ENCODE data around the gene CYP39A1. TPM values are rescaled to one million over a fixed set of nuclear protein-coding genes. Genes with fewer than 3 reads are reported as not detected.

The CYP39A1 gene
- total RNA-seq, 4 donors from 2014 or later, result 1.6 to 10.2 (median 2.3) TPM; not detected in 1

- Histone ChIP-seq H3K4me1 (no peaks in the 10 kb centered on the region), H3K9me3 (no peaks in the 10 kb centered on the region), H3K36me3 (no peaks in the 10 kb centered on the region), H3K27me3 (no peaks in the 10 kb centered on the region), H3K27ac (no peak overlapping the region), H3K4me3 (no peak overlapping the region)
- intact Hi-C loops (cut with DNase I; ENCODE audit: low total_unique reads) (no loop called here), in situ Hi-C loops (cut with MboI; ENCODE audit: low pct_ligation_motif_present in 1 of 4, low pct_unique_long_range_greater_than_20kb in 1 of 4, low sequenced_read_pairs in 3 of 4) (no loop called here)
- TF ChIP-seq EP300 (IDR thresholded peaks at IDR 0.05; ENCODE audit: low read depth) (no peak), POLR2A (IDR thresholded peaks at IDR 0.05) (no peak), POLR2AphosphoS5 (IDR thresholded peaks at IDR 0.05) (no peak), CTCF (IDR thresholded peaks at IDR 0.05) (no peak)
- WGBS, 2 donors (ENCODE audit: low coverage in 1 of 2), result 48 to 78% methylated on average over 1 of the region's 1 CpG
- DNase-seq, result no peak
Observed at GRCh38 chr6:46555129-46555528, 97.5 kb downstream of the CYP39A1 start.

- no peak overlapping the region for H3K27ac ChIP-seq
- in situ Hi-C loops (cut with MboI; ENCODE audit: low pct_ligation_motif_present in 1 of 4, low pct_unique_long_range_greater_than_20kb in 1 of 4, low sequenced_read_pairs in 3 of 4), result no loop called here
- DNase-seq, result no peak
- H3K27me3 ChIP-seq, result no peaks in the 10 kb centered on the region
- no peak for TF ChIP-seq EP300 (IDR thresholded peaks at IDR 0.05; ENCODE audit: low read depth)
- no peak for TF ChIP-seq CTCF (IDR thresholded peaks at IDR 0.05)
- no peak for TF ChIP-seq POLR2A (IDR thresholded peaks at IDR 0.05)
- TF ChIP-seq POLR2AphosphoS5 (IDR thresholded peaks at IDR 0.05), result no peak
- no peaks in the 10 kb centered on the region for H3K36me3 ChIP-seq
- intact Hi-C loops (cut with DNase I; ENCODE audit: low total_unique reads), result no loop called here
- no peak overlapping the region for H3K4me3 ChIP-seq
- H3K9me3 ChIP-seq, result no peaks in the 10 kb centered on the region
- H3K4me1 ChIP-seq, result no peaks in the 10 kb centered on the region
Observed at GRCh38 chr6:46549155-46549554, 103.5 kb downstream of the CYP39A1 start.

DNA sequence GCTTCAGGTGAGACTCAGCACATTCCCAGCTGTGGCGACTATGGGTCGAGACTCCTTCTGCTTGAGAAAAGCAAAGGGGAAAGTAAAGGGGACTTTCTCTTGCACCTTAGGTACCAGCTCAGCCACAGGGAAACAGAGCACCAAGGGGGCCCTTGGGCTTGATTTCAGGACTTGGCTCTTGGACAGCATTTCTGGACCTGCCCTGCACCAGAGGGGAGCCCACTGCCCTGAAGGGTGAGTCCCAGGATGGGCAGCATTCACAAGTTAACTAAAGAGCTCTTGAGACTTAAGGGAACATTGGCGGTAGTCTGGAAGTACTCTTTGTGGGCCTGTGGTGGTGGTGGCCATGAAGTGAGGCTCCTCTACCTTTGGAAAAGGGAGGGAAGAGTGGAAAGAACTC, 111.1 kb downstream of the CYP39A1 start:
- H3K9me3 ChIP-seq, result no peaks in the 10 kb centered on the region
- in situ Hi-C loops (cut with MboI; ENCODE audit: low pct_ligation_motif_present in 1 of 4, low pct_unique_long_range_greater_than_20kb in 1 of 4, low sequenced_read_pairs in 3 of 4), result no loop called here
- WGBS, 2 donors (ENCODE audit: low coverage in 1 of 2), result 89% methylated on average over 3 of the region's 3 CpGs; no CpG with 5 or more reads in 1 of the 2 donors

GRCh38 chr6:46539866-46540265, 112.8 kb downstream of the CYP39A1 start:
- Histone ChIP-seq H3K36me3 (no peaks in the 10 kb centered on the region), H3K9me3 (no peaks in the 10 kb centered on the region), H3K27ac (no peak overlapping the region), H3K4me3 (no peak overlapping the region), H3K27me3 (no peaks in the 10 kb centered on the region), H3K4me1 (no peaks in the 10 kb centered on the region)
- no peak for TF ChIP-seq CTCF (IDR thresholded peaks at IDR 0.05)
- TF ChIP-seq EP300 (IDR thresholded peaks at IDR 0.05; ENCODE audit: low read depth), result no peak
- no peak for TF ChIP-seq POLR2A (IDR thresholded peaks at IDR 0.05)
- no peak for TF ChIP-seq POLR2AphosphoS5 (IDR thresholded peaks at IDR 0.05)
- in situ Hi-C loops (cut with MboI; ENCODE audit: low pct_ligation_motif_present in 1 of 4, low pct_unique_long_range_greater_than_20kb in 1 of 4, low sequenced_read_pairs in 3 of 4) (no loop called here), intact Hi-C loops (cut with DNase I; ENCODE audit: low total_unique reads) (no loop called here)
- 63 to 72% methylated on average over 2 of the region's 2 CpGs for WGBS, 2 donors (ENCODE audit: low coverage in 1 of 2)
- no peak for DNase-seq

More for the DNA sequence above, 111.1 kb downstream of the CYP39A1 start:
- intact Hi-C loops (cut with DNase I; ENCODE audit: low total_unique reads), result no loop called here
- Histone ChIP-seq H3K27ac (no peak overlapping the region), H3K27me3 (no peaks in the 10 kb centered on the region), H3K4me1 (no peaks in the 10 kb centered on the region), H3K4me3 (no peak overlapping the region), H3K36me3 (no peaks in the 10 kb centered on the region)
- no peak for TF ChIP-seq CTCF (IDR thresholded peaks at IDR 0.05)
- no peak for TF ChIP-seq POLR2AphosphoS5 (IDR thresholded peaks at IDR 0.05)
- no peak for TF ChIP-seq POLR2A (IDR thresholded peaks at IDR 0.05)
- TF ChIP-seq EP300 (IDR thresholded peaks at IDR 0.05; ENCODE audit: low read depth), result no peak
- no peak for DNase-seq

Measured in transverse colon (tissue), 4 donors.